Activated effector memory CD4-positive, alpha-beta T cell treated with Interleukin-2 at 50 U/mL for 16 hours (primary cell): ENCODE measurements around the gene STIM1.
A peak's percentile ranks its signal among the peaks of the same experiment; 100 is the strongest.

ENCODE experiments used
- DNase-seq: peaks from one replicate; pipeline ENCODE4 v3.0.0-alpha.2; 2020

Gene STIM1

GRCh38 chr11:3925513-3925912 lies 70.0 kb downstream of the STIM1 start:
- no peak for DNase-seq

- no peak for DNase-seq
Observed at GRCh38 chr11:3926458-3927095, 71.1 kb downstream of the STIM1 start.

- DNase-seq = no peak
Observed at GRCh38 chr11:3927129-3927796, 71.8 kb downstream of the STIM1 start.

DNA sequence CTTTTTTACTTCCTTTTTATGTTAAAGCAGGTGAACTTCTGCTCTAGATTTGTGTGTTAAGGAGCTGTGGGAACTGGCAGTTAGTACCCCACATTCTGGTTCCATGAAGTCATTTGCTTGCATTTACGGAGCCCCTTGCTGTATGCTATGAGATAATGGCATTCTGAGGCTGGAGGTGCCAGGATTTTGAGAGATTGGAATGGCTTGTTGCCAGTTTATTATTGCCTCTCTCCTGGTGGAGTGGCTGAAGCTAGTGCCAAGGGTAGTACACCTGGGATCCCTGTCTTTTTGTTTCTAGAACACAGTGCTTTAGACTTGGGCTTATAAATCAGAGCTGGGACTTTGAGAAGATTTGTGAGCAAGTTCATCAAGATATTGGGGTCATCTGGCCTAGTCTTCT lies 73.8 kb downstream of the STIM1 start:
- DNase-seq = no peak

GRCh38 chr11:3929649-3930048 lies 74.2 kb downstream of the STIM1 start:
- no peak for DNase-seq

DNA sequence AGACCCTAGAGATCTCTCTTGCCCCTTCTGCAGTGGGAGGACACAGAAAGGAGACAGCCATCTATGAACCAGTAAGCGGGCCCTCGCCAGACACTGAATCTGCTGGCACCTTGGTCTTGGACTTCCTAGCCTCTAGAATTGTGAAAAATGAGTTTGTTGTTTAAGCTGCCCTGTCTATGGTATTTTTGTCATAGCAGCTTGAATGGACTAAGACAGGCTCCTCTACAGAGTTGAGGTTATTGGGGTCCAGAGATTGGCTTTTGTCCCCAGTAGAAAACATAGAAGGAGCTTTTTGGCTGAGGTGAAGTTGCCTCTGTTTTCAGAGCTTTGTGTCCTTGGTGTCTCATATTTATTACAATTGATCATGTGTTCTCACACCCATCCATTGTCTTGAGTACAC lies 77.2 kb downstream of the STIM1 start:
- no peak for DNase-seq

- DNase-seq = no peak
Observed at GRCh38 chr11:3933165-3933628, 77.7 kb downstream of the STIM1 start.

DNA sequence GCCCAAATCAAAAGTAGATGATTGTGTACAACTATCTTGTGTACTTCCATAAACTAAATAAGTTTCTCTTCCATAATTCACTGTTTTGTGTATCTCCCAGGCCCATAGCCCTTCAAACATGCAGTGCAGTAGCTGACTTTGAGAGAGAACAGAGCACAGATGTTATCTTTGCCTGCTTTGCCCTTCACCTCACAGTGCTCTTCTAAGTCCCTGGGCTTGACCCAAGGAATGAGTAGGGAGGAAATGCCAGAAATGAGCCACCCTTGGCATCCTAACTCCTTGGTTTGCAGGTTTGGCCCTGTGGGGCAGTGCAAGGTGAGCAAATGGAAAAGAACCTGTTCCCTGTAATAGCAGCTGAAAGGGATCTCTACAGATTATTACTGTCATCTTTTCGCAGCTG lies 79.2 kb downstream of the STIM1 start:
- no peak for DNase-seq

GRCh38 chr11:3936517-3936916 lies 81.1 kb downstream of the STIM1 start:
- no peak for DNase-seq

DNA sequence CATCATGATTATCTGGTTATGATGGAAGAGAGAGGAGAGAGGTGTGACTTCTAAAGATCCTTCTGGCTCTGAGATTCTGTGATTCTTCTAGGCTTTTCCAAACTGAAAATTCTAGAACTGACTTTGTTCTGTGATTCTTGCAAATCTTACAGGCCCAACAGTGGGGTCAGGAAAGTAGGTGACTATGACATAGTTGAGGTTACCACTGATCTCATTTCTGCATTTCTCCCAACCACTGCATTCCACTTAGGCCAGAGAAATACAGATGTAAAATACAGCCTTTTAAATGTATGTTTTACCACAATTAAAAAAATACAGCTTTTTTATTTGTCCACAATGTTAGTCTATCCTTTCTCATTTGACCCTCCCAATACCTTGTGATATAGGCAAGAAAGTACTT lies 83.7 kb downstream of the STIM1 start:
- DNase-seq = no peak

- no peak for DNase-seq
Observed at GRCh38 chr11:3939651-3940190, 84.3 kb downstream of the STIM1 start.

- DNase-seq = no peak
Observed at GRCh38 chr11:3942160-3942955, 86.9 kb downstream of the STIM1 start.

GRCh38 chr11:3942956-3943497 lies 87.6 kb downstream of the STIM1 start:
- no peak for DNase-seq

DNA sequence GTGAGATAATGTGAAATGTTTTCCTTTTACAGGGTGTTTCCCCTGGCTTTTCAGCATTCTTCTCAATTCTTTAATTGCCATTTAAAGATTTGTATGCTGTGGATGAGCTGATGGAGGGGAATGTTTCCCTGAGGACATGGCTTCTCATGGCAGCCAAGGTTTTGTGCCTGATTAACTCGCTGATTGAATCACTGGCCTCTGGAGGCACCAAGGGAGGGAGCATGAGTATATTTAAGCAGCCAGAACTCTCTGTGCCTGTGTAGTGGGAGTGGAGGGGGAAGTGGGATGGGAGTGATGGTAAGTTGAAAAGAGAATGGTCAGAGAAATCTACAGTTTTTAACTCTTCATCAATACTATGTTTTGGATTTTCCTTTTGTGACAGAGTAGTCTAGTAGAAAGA lies 88.7 kb downstream of the STIM1 start:
- DNase-seq = no peak

DNA sequence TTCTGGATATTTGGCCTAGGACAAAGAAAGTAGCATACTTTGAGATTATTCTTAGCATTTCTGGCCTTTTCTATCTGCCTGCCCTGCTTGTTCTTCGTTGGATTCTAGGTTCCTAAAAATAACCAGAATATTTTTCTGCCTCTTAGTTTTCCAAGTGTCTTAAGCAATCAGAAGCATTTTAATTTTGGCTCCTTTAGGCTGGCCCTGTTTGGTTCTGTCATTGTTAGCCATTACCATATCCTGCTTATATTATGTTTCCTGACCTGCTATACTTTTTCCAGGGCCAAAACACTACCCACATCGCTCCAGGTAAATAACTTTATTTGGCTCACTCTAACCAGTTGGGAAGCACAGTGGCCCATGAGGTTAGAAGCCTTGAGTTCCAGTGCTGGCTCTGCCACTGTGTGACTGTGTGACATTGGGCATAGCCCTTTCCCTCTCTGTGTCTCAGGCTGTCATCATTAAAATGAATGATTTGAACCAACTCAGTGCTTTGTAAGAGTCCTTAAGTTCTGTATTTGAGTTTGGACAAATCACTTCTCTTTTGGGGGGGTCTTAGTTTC lies 91.1 kb downstream of the STIM1 start:
- no peak for DNase-seq

GRCh38 chr11:3947061-3947460 lies 91.6 kb downstream of the STIM1 start:
- peak; percentile 31 for DNase-seq

- no peak for DNase-seq
Observed at GRCh38 chr11:3949125-3949524, 93.7 kb downstream of the STIM1 start.

DNA sequence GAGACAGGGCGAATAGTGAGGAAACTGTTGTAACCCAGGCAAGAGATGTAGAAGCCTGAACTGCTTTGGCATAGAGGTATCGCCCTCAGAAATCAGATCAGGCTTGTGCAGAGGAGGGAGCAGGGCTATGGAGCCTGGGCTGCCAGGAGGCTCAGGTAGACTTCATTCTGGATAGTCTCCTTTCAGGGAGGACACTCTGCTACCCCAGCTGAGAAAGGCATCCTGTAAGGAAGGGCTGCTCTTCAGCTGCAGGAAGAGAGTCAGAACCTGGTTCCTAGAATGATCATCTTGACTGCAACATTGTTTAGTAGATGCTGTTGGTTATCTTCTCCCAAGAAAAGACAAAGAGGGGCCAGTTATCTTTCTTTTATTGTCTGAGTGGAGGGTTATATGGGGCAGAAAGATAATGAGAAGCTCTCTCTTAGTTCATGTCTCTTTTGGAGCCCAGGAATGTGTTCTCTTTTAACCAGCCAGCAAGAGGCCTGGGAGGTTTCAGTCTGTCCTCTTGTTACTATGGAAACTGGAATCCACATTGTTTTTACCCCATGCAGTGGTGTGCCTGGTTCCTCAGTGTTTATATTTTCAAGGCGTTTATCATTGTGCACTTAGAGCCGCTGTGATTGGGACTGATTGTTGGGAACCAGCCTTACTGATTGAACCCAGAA lies 95.7 kb downstream of the STIM1 start:
- DNase-seq = no peak

DNA sequence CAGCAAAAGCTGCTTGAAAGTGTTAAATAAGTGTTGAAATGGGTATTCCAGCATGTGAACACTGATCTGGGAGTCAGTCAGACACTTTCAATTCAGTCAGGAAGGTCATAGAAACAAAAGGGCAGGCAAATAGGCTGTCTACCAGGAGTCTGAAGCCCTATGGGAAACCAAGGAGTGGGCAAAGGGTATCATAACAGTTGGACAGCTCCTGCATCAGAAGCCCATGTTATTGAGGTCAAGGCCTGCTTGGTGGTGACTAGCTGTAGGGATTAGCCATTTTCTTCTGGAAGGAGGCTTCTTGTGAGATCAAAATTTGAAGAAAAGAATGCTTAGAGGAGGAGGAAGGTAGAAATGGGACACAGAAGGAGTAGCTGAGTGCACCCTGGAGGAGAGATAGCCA lies 97.3 kb downstream of the STIM1 start:
- DNase-seq = no peak

DNA sequence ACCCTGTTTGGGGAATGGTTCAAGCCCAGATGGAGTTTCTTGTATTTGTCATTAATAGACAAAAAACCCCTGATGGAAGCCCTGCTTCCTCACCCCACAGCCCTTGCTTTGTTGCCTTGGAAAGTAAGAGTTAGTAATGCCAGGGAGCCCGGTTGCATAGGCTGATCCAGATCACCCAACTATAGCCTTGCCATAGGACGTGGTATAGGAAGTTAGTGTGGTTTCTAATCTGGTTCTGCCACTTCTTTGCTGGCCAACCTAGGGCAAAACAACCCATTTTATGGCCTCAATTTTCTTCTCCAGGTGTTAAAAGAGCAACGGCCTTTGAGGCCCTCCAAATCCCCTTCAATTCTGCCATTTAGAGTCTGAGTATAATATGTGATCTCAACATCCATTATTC lies 97.9 kb downstream of the STIM1 start:
- no peak for DNase-seq

GRCh38 chr11:3954448-3955298 lies 99.2 kb downstream of the STIM1 start:
- no peak for DNase-seq

DNA sequence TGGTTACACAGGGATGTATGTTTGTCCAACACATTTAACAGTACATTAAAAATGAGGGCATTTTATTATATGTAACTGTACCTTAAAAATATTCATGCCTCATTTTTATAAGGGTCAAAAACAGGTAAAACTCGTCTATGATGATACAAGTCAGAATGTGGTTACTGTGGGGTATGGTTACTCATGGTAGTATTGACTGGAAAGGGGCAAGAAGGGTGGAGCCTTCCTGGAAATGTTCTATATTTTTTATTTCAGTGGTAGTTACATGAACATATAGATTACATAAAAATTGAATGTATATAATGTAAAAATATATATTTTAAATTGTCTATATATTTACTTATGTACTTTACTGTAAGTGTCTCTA lies 99.8 kb downstream of the STIM1 start:
- DNase-seq = no peak
